ENCODE measurements around the gene TIAL1. TPM values are rescaled to one million over a fixed set of nuclear protein-coding genes. Genes with fewer than 3 reads are reported as not detected.

TIAL1 gene
- total RNA-seq, 1 experiment from 2014 or later: 220 TPM

DNA sequence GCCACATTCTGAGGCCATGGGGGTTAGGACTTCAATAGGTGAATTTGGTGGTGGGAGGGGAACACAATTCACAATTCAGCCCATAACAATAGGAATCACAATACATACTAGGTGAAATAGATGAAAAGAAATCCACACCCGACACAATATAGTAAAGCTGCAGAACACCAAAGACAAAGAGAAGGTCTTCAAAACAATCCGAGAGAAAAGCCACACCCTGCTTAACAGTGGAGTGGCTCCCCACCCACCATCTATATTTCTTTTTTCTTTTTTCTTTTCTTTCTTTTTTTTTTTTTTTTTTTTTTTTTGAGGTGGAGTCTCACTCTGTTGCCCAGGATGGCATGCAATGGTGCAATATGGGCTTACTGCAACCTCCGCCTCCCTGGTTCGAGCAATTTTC lies 14.7 kb upstream of the TIAL1 start:
- intact Hi-C loops (cut with micrococcal nuclease): no loop called here
- ChIA-PET RAD21 (ENCODE audit: low non-redundant PET in 1 of 2, low total read pairs in 2 of 2, uncharacterized antibody in 2 of 2, unreplicated experiment in 2 of 2) (no interaction called here), POLR2A (interaction anchor here (0.7 kb wide), 1 partner anchor 223 kb away, joined by 3 read pairs; no protein-coding TSS in a partner anchor), CTCF (interaction anchor here (1.0 kb wide), 1 partner anchor 9 kb away, joined by 3 read pairs; no protein-coding TSS in a partner anchor)
- peaks cover 0 to 7% of the 10 kb centered on the region in 2 experiments; a peak in 1 of 4 replicates for H3K9me3 ChIP-seq (ENCODE audit: control insufficient read depth in 1 of 2, insufficient read depth in 1 of 2, low read depth in 1 of 2, low read length in 2 of 2)
- H3K27ac ChIP-seq (ENCODE audit: low read depth, low read length): no peak overlapping the region
- no peaks in the 10 kb centered on the region for H3K36me3 ChIP-seq (ENCODE audit: control insufficient read depth in 1 of 2, insufficient read depth in 2 of 2, low read length in 2 of 2)
- peaks cover 0 to 10% of the 10 kb centered on the region in 2 experiments; a peak in 1 of 4 replicates for H3K4me1 ChIP-seq (ENCODE audit: control insufficient read depth in 1 of 2, insufficient read depth in 2 of 2, low read length in 2 of 2)
- BruUV-seq (replicated peaks): no TSS peak
- DNase-seq (ENCODE audit: low read depth, low spot score) (no peak), ATAC-seq (no peak)
- no peaks in the 10 kb centered on the region for H3K27me3 ChIP-seq (ENCODE audit: insufficient read depth, low read length)
- H3K9me2 ChIP-seq (ENCODE audit: insufficient read depth): no peaks in the 10 kb centered on the region
- no peak overlapping the region for H3K9ac ChIP-seq (ENCODE audit: low read length)
- H2AFZ ChIP-seq (ENCODE audit: low read depth, low read length, poor library complexity, severe bottlenecking): no peak overlapping the region
- peak; percentile 82; the same call in 1 of the 2 replicates for TF ChIP-seq CBX3 (IDR thresholded peaks at IDR 0.05; ENCODE audit: low read depth)
- no peak for TF ChIP-seq EGR1 (IDR thresholded peaks at IDR 0.05; ENCODE audit: low read depth)
- H3K79me2 ChIP-seq (ENCODE audit: insufficient read depth, low read length): no peaks in the 10 kb centered on the region
- H4K20me1 ChIP-seq (ENCODE audit: insufficient read depth): no peaks in the 10 kb centered on the region
- no peak overlapping the region for H3K4me2 ChIP-seq (ENCODE audit: low read length)
- H3K4me3 ChIP-seq (replicated peaks in 1 of 2; ENCODE audit: low read depth in 1 of 2, low read length in 2 of 2): no peak overlapping the region

DNA sequence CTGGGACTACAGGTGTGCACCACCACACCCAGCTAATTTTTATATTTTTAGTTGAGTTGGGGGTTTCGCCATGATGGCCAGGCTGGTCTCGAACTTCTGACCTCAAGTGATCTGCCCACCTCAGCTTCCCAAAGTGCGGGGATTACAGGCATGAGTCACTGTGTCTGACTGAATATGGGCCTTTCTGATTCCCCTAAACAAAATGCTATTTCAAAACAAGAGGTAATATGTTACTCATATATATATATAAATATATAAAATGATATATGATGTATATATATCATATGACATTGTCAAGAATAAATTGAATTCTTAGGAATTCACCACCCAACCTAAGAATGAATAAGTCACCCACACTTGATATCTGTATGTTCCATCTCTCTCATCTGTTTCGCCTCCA lies 12.8 kb upstream of the TIAL1 start:
- ATAC-seq (no peak), DNase-seq (ENCODE audit: low read depth, low spot score) (no peak)
- no peaks in the 10 kb centered on the region for H3K36me3 ChIP-seq (ENCODE audit: control insufficient read depth in 1 of 2, insufficient read depth in 2 of 2, low read length in 2 of 2)
- no peak for TF ChIP-seq JUND (IDR thresholded peaks at IDR 0.05)
- TF ChIP-seq ZNF274 (IDR thresholded peaks at IDR 0.05; ENCODE audit: low read depth, low read length): no peak
- TF ChIP-seq, protein P1, sequence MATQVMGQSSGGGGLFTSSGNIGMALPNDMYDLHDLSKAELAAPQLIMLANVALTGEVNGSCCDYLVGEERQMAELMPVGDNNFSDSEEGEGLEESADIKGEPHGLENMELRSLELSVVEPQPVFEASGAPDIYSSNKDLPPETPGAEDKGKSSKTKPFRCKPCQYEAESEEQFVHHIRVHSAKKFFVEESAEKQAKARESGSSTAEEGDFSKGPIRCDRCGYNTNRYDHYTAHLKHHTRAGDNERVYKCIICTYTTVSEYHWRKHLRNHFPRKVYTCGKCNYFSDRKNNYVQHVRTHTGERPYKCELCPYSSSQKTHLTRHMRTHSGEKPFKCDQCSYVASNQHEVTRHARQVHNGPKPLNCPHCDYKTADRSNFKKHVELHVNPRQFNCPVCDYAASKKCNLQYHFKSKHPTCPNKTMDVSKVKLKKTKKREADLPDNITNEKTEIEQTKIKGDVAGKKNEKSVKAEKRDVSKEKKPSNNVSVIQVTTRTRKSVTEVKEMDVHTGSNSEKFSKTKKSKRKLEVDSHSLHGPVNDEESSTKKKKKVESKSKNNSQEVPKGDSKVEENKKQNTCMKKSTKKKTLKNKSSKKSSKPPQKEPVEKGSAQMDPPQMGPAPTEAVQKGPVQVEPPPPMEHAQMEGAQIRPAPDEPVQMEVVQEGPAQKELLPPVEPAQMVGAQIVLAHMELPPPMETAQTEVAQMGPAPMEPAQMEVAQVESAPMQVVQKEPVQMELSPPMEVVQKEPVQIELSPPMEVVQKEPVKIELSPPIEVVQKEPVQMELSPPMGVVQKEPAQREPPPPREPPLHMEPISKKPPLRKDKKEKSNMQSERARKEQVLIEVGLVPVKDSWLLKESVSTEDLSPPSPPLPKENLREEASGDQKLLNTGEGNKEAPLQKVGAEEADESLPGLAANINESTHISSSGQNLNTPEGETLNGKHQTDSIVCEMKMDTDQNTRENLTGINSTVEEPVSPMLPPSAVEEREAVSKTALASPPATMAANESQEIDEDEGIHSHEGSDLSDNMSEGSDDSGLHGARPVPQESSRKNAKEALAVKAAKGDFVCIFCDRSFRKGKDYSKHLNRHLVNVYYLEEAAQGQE (IDR thresholded peaks at IDR 0.05; ENCODE audit: low read depth): no peak
- no peak for TF ChIP-seq MAX (IDR thresholded peaks at IDR 0.05)
- no peaks in the 10 kb centered on the region for H3K79me2 ChIP-seq (ENCODE audit: insufficient read depth, low read length)
- no peak overlapping the region for H3K9ac ChIP-seq (ENCODE audit: low read length)
- H2AFZ ChIP-seq (ENCODE audit: low read depth, low read length, poor library complexity, severe bottlenecking): no peak overlapping the region
- H3K27me3 ChIP-seq (ENCODE audit: insufficient read depth, low read length): no peaks in the 10 kb centered on the region
- POLR2A ChIA-PET: no interaction called here
- H3K4me3 ChIP-seq (replicated peaks in 1 of 2; ENCODE audit: low read depth in 1 of 2, low read length in 2 of 2): no peak overlapping the region
- RAD21 ChIA-PET (ENCODE audit: low non-redundant PET in 1 of 2, low total read pairs in 2 of 2, uncharacterized antibody in 2 of 2, unreplicated experiment in 2 of 2): no interaction called here
- no peak overlapping the region for H3K27ac ChIP-seq (ENCODE audit: low read depth, low read length)
- no peak overlapping the region for H3K4me2 ChIP-seq (ENCODE audit: low read length)
- H4K20me1 ChIP-seq (ENCODE audit: insufficient read depth): no peaks in the 10 kb centered on the region
- BruUV-seq (replicated peaks): no TSS peak
- peaks cover 0 to 10% of the 10 kb centered on the region in 2 experiments; a peak in 1 of 4 replicates for H3K4me1 ChIP-seq (ENCODE audit: control insufficient read depth in 1 of 2, insufficient read depth in 2 of 2, low read length in 2 of 2)
- CTCF ChIA-PET: interaction anchor here (1.3 to 2.5 kb wide), 3 partner anchors 10 to 250 kb away, joined by 3 to 51 read pairs (median 14); no protein-coding TSS in a partner anchor
- peaks cover 0 to 7% of the 10 kb centered on the region in 2 experiments; a peak in 1 of 4 replicates for H3K9me3 ChIP-seq (ENCODE audit: control insufficient read depth in 1 of 2, insufficient read depth in 1 of 2, low read depth in 1 of 2, low read length in 2 of 2)
- no peaks in the 10 kb centered on the region for H3K9me2 ChIP-seq (ENCODE audit: insufficient read depth)
- intact Hi-C loops (cut with micrococcal nuclease): loop anchor here (5.0 kb wide), 2 partner anchors 143 to 728 kb away; no protein-coding TSS in a partner anchor
